M059J (cell line): ENCODE results near the gene NDFIP2. TPM values are rescaled to one million over a fixed set of nuclear protein-coding genes. Genes with fewer than 3 reads are reported as not detected.

Experiments
- DNase-seq: peaks from one replicate; pipeline ENCODE4 v3.0.0-alpha.2; 2012; ENCODE audit warnings: low read depth
- total RNA-seq: library from RNA; depleted of rRNA; stranded (reverse); fragments of >200 nt; shearing (Covaris generic); gene quantifications from 2 replicates; pipeline ENCODE4 v1.2.3, GENCODE V29; 2014

NDFIP2 gene
- total RNA-seq, 1 experiment from 2014 or later, result 36.8 TPM

DNA sequence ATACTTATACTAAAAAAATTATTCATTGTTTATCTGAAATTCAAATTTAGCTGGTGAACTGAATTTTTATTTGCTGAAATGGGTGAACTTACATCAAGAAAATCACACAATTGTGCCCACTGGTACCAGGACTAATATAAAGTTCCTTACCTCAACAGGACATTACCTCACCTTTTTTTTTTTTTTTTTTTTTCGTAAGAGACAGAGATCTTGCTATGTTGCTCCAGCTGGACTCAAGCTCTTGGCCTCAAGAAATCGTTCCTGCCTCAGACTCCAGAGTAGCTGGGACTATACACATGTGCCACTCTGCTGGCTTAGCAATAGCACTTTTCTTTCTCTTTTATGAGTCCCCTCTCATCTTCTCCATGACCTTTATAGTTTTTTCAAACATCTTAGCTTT is 22.5 kb upstream of the NDFIP2 start:
- DNase-seq, result peak; percentile 27

- peak; percentile 73 for DNase-seq
Measured at GRCh38 chr13:79459906-79460305, 21.0 kb upstream of the NDFIP2 start.

GRCh38 chr13:79462895-79463294 is 18.1 kb upstream of the NDFIP2 start:
- no peak for DNase-seq

- no peak for DNase-seq
Measured at GRCh38 chr13:79463604-79464003, 17.4 kb upstream of the NDFIP2 start.

DNA sequence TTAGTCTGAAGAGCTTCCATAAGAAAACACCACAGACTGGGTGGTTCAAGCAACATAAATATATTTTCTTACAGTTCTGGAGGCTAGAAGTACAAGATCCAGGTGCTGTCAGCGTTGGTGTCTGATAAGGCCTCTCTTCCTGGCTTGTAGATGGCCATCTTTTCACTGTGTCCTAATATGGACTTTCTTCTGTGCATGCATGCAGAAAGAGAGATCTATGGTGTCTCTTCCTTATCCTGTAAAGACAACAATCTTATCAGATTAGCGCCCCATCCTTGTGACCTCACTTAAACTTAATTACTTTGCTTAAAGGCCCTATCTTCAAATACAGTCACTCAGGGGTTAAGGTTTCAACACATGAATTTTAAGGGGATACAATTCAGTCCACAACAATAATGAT is 14.1 kb upstream of the NDFIP2 start:
- DNase-seq, result no peak

DNA sequence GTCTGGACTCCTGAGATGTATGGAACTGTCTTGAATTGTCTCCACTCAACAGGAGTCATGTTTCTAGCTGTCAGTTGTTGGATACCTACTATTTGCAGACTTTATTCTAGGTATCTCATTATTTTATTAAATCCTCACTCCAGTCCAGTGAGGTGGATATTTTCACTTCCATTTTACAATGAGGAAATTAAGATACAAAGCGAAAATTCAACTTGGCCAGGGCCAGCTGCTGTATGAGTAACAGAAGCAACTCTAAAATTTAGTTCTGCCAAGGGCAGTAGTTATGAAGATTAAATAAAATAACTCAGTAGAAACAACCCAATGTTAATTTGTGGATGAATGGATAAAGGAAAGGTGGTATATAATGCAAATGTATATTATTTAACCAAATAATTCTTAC is 12.6 kb upstream of the NDFIP2 start:
- no peak for DNase-seq

- no peak for DNase-seq
Measured at GRCh38 chr13:79468819-79469218, 12.1 kb upstream of the NDFIP2 start.

GRCh38 chr13:79469608-79470007 is 11.3 kb upstream of the NDFIP2 start:
- DNase-seq, result no peak

- no peak for DNase-seq
Measured at GRCh38 chr13:79470666-79471065, 10.3 kb upstream of the NDFIP2 start.

GRCh38 chr13:79475569-79475968 is 5.4 kb upstream of the NDFIP2 start:
- DNase-seq, result no peak

DNA sequence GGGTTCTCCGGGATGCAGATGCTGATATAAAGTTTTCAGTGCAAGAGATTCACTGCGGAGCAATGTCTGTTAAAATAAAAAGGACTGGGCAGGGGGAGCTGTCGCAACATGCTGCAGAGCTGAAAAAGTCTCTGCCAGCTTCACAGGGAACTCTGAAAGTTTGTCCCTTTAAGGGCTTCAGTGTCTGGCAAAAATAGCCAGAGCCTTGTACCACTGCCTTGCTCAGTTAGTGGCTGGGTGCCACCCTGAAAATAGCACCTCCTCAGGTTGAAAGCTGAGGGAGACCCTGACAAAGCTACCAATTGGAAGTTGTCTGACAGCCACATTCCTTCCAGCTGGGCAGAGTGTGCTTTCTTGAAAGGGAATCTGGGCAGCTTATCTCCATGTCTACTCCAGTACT is 3.0 kb upstream of the NDFIP2 start:
- DNase-seq, result no peak

DNA sequence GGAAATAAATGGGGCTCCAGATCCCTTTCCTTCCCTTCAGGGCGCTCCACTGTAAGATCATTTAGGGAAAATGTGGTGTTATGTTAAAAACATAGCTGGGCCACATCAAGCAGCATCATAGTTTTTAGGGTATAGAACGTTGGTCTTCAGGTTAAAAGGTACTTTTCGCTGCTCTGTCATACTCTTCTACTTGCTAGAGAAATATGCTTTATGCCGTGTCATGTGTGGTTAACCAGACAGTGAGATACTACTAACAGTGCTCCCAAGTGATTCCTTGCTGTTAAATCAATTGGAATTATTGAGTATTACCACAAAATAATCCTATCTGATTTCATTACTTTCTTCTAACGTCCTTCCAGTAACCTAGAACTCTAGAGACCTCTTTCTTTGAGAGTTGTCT is 1.1 kb upstream of the NDFIP2 start:
- no peak for DNase-seq

- DNase-seq, result peak; percentile 26
Measured at GRCh38 chr13:79481685-79482052, 714 bp downstream of the NDFIP2 start.

DNA sequence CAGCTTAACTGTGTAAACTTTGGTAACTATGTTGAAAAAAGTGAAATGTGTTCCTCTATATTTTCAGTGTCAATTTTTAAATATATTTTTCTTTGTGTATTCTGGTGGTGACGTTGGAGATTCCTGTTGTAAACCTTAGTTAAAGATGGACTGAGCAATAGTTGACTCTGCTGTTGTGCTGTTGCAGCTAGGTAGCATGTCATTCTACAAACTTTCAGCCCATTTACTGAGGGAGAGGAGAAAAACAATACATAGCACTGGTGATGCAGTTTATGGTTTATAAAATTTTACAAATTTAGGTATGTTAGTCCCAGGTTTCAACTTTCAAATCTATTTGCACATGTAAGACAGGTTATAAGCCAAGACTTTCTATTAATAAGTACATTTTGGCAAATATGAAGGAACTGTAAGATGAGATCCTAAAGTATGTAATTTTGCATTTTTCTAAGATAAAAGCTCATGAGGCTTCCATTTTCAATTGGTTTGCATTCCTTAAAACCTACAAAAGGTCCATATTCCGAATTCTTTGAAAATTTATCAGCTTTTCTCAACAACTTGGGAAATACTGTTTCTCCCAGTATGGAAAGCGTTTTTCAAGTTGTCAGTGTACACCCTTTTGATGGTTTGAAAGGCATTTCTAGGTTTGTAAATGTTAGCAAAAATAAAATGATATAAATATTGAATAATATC is 1.5 kb downstream of the NDFIP2 start:
- DNase-seq, result no peak

DNA sequence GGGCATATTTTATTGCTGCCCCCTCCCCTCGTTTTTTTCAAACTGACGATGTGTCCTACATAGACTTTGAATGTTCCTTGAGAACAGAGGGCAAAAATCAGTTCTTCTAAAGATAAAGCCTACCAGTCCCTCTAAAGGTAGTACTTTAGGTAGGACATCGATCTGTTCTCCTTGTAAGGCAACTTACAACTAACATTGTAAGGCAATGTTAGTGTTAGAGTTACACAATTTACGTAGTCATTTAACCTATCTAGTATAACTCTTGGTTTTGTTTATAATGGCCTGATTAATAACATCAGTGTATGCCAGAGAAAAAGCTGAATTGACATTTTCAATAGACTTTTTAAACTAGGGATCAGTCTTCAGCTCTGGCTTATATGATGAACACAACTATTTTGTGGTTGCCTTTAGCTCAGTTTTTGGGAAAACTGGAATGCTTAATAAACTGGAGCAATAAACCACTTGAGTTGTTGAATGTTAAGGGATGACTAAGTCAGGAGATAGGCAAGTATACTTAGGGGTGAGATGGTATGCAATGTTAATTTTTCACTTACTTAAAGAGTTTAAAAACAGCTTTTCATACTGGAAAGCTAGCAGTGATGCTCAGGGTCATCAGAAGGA is 2.2 kb downstream of the NDFIP2 start:
- DNase-seq, result peak; percentile 75

DNA sequence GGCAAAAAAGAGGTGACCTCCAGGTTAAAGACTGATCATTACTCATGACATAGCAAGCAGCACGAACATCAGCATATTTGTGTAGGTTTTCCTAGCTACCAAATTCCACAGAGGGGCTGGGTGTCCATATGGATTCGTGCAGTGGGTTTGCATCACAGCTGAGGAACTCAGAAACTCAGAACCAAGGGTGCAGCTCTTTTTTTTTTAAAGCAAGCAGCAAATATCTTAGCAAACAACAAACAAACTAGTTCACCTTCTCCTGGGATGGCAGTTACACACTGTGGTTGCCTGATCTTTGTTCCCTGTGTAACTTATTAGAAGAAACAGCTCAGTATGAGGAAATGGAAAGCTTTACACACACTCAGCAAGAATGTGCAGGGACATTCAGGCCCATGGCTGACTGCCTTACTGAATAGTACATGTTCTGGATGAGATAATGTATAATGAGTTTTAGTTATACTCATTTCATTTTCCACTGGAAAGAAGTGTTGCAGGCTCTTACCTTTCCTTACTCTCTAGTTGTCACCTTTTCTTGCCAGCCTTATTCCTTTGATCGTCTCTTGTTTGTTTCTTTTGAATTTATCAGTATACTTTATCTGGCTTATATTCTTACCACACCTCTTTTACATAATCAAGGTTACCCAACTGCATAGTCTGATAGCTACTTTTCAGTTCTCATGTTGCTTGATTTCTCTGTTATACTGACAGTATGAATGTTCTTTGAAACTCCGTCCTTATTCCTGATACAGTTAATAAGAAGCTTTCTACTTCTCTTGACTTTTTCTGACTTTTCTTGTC is 4.3 kb downstream of the NDFIP2 start:
- peak; percentile 63 for DNase-seq

DNA sequence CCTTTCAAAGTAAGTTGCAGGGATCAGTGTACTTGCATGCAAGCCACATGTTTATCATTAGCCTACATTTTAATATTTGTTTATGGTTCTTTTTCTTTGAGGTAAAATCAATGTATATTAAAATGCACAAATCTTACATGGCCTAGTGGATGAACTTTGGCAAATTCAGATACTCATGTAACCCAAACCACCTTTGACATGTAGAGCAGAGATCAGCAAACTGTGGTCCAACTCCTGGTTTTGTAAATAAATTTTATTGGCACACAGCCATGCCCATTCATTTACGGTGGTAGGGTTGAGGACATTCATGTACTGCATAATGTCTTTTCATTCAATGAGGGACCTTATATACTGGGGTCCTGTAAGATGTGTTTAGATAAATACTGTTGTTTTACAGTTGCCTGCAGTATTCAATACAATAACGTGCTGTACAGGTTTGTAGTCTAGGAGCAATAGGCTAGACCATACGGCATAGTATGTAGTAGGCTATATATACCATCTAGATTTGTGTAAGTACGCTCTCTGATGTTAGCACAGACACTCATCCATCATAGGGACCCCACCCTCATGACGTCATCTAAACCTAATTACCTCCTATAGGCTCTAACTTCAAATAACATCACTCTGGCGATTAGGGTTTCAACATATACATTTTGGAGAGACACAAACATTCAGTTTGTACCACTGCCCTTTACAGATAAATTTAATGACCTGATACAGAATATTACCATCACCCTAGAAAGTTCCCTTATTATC is 5.7 kb downstream of the NDFIP2 start:
- no peak for DNase-seq

DNA sequence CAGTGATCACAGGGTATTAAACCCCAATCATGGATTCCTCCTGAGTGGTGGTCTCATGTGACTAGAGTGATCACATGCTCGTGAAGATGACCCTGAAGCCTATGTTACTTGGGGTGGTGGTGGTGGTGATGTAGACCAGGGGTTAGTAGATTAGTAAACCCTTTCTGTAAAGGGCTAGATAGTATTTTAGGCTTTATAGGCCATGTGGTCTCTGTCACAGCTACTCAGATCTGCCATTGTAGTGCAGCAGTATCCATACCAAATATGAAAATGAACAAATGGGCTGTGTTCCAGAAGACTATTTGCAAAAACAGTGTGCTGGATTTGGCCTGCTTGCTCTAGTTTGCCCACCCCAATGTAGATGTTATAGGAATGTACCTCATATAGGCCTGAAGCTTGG is 9.4 kb downstream of the NDFIP2 start:
- DNase-seq, result no peak

GRCh38 chr13:79490824-79491223 is 9.9 kb downstream of the NDFIP2 start:
- DNase-seq, result peak; percentile 9

DNA sequence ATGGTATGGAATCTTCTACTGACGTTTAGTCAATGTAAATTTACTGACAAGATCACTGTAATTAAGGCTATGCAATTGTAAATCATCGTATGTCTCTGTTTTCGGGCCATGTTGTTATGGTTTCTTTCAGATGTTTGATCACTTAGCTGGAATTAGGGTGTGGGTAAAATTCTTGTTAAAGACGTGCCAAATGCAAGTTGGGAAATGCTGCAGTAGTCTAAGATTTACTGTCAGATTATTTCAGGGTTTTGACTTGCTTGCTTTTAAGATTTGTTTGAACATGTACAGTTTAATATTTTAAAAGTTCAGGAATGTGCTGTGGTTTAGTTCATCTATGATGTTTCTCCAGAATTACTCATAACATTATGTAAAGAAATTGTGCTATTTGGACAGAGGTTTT is 10.8 kb downstream of the NDFIP2 start:
- DNase-seq, result peak; percentile 60

GRCh38 chr13:79492313-79492798 is 11.4 kb downstream of the NDFIP2 start:
- DNase-seq, result no peak
